Smooth muscle cell of the brain vasculature (primary cell): ENCODE results near the gene RARS2.
"Not testable (repeated sequence)": the region's sequence is repeated elsewhere in the genome, so short reads cannot be mapped to it uniquely, and the experiment has no call there.

Source experiments
- DNase-seq: peaks from one replicate; pipeline ENCODE4 v3.0.0-alpha.2; 2012; ENCODE audit warnings: low read depth, low spot score

The RARS2 gene

DNA sequence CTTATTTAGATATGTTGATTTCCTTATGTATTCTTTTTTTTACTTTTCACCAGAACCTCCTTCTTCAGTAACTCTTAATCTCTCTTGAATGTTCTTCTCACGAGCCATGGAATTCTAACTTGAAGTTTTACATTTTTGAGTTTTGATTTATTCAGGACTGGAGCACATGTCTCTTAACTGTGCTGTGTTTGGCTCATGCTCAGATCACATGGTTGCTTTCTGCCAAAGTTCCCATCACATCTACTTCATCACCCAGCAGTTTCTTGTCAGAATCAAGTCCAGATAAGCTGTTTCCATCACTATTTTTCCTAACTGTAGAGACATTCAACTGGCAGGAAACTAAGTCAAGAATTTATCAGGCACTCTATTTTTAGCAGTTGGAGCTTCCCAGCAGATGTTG lies 85.3 kb downstream of the RARS2 start:
- DNase-seq: no peak

GRCh38 chr6:87501809-87502572 lies 87.8 kb downstream of the RARS2 start:
- no peak for DNase-seq

DNA sequence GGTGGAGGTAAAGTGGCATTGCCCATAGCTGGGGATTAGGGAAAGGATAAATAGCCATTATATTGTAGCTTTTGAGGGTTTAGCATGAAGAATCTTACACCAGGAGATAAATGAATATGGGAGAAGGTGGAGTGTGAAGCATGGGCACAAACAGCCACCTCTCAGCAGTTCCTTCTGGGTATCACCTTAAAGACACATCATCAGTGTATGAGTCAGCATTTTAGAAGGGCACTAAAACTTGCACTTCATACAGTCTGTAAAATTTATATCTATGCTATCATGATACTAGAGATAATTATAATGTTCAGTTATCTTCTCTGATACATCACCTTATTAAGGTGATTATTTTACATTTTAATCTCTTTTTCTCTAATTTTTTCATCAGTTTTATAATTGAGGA lies 91.7 kb downstream of the RARS2 start:
- DNase-seq: no peak

DNA sequence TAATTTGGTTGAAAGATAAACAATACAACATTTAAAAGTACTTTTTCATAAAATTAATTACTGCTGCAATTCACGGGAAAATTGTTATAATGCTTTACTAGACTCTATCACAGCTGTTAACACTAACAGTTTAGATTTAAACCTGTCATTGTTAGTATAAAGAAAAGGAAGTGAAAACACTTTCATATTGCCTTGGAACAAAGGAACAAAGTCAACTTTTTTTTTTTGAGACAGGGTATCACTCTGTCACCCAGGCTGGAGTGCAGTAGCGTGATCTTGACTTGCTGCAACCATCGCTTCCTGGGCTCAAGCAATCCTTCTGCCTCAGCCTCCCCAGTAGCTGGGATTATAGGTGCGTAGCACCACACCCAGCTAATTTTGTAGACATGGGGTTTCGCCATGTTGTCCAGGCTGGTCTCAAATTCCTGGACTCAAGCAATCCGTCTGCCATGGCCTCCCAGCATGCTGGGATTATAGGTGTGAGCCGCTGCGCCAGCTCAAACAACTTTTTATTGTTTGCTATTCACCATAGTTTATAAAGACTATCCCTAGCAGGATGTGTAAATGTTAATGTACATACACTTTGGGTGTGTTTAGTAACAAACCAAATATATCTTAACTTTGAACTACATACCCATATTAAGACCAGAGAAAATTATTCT lies 94.9 kb downstream of the RARS2 start:
- DNase-seq: no peak

DNA sequence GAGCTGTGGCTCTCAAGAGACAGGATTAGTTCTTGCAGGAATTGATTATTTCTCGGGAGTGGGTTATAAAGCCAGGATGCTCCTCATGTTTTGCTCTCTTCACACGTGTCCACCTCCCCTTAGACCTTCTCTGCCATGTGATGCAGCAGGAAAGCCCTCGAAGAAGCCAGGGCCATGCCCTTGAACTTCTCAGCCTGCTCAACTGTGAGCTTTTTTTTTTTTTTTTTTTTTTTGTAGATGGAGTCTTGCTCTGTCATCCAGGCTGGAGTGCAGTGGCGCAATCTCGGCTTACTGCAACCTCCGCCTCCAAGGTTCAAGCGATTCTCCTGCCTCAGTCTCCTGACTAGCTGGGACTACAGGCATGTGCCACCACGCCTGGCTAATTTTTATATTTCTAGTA lies 100.5 kb downstream of the RARS2 start:
- not testable (repeated sequence) for DNase-seq

GRCh38 chr6:87487555-87487954 lies 102.2 kb downstream of the RARS2 start:
- no peak for DNase-seq

- DNase-seq: no peak
These were observed 105.3 kb downstream of the RARS2 start for GRCh38 chr6:87484491-87484890.

DNA sequence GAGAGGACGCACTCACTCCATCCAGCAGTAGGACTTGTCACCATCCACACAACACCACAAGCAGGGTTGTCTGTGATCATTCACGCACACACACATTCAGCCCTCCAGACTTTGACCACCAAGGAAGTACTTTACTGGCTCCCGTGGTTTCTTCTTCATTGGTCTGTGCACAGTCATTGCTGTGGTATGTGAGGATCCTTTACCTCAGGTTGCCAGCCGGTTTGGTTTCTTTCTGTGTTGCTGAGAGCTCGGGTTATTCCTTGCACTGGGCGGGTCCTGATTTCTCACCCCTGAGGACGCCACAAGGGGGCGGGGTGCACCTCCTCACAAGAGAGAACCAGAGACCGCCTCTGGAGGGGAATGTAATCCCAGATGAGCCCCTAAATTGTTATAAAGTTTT lies 105.9 kb downstream of the RARS2 start:
- no peak for DNase-seq

- DNase-seq: no peak
These were observed 107.4 kb downstream of the RARS2 start for GRCh38 chr6:87482366-87482765.

GRCh38 chr6:87481931-87482330 lies 107.9 kb downstream of the RARS2 start:
- DNase-seq: no peak

DNA sequence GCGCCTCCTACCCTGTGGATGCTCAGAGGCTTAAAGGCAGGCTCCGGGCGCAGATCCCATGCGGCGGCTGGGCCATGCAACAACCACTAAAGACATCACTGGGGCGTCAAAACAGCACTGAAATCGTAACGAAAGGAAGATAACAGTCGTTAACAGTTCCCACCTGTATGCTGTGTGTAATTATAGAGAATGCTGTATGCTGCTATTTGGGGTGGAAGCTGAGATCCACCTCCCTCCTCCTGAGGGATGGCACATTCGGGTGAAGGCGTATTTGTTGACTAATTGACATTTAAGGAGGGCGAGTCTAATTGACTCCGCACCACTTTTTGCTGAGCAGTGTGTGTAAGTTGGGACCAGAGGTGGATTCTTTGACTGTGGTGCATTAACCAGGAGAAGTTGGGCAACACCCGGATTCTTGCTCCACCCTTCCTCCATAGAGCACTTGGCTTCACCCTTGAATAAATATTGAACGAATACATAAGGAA lies 116.3 kb downstream of the RARS2 start:
- DNase-seq: no peak

DNA sequence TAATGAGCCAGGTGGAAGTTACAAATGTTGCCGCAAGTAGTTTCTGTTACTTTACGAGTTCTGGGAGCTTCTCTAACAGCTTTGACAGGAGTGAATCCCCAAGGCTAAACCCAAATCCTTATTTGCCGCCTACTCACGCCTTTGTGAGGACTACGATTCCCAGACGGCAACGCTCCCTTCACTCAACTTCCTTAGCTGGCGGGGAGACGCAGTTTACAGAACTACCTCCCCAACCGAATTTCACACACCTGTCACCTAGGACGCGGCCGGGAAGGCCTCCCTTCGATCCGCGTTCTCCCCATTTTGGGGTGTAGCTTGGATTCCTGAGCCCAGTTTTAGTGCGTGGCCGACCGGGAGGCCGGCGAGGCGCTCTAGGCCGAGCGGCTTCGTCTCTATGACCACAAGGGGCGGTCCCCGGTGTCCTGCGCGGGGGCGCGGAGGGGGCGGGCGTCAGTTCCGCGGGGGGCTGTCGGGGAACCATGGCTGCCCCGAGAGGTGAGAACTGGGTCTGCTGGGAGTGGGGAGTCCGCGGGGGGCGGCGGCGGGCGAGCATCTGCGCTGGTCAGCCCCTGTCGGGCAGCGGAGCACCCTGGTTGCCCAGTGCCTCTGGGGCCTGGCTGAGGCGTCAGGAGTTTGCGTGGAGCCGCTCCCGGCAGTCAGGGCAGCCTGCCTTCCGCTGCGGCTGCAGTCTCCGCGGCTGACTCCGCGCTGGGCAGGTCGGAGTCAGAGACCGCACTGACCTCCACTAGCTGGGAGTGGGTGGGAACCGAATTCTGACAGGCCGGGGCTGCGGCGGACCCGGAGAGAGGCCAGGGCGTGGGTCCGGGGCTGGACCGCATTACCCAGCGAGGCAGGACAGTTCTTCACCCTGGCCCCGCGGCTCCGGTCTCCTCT lies 117.0 kb downstream of the RARS2 start, which contains the start of gene SLC35A1:
SLC35A1 (plus strand) TSS at position 450 of the 894 bp plus-strand sequence; CDS start at position 480, 30 bp downstream.
- peak; percentile 53 for DNase-seq

DNA sequence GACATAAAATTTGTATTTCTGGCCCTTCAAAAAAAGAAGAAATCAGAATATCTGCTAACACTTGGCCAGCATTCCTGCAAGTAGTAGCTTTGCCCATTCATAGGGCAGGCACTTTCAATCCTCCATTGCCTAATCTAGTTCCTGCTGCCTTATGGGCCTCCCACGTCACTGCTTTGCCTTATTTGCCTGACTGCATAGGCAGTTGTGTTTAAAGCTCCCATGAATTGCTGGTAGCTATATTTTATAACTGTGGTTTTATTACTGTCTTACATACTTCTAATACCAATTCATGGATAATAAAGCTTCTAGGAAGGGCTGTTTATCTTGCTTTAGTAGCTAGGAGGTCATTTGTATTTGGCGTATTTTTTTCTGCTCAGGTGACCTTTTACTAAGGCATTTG lies 124.7 kb downstream of the RARS2 start:
- no peak for DNase-seq
